Retinal pigment epithelial cell (primary cell): ENCODE measurements around the gene UBR3.
A peak's percentile ranks its signal among the peaks of the same experiment; 100 is the strongest.
"Not testable (repeated sequence)": the region's sequence is repeated elsewhere in the genome, so short reads cannot be mapped to it uniquely, and the experiment has no call there.

Experiments
- DNase-seq: peaks from one replicate; pipeline ENCODE4 v3.0.0-alpha.2; 2010; ENCODE audit warnings: low read depth
- H3K4me3 ChIP-seq: 2 replicates; pipeline ENCODE4 v1.5.1; 2011; ENCODE audit warnings: mild to moderate bottlenecking, low read length, control low read depth, moderate library complexity
- CTCF ChIP-seq: conservative IDR thresholded peaks from 2 replicates; pipeline ENCODE4 v1.5.1; 2011; ENCODE audit warnings: low read depth, low read length, control low read depth, inconsistent platforms

Gene UBR3

DNA sequence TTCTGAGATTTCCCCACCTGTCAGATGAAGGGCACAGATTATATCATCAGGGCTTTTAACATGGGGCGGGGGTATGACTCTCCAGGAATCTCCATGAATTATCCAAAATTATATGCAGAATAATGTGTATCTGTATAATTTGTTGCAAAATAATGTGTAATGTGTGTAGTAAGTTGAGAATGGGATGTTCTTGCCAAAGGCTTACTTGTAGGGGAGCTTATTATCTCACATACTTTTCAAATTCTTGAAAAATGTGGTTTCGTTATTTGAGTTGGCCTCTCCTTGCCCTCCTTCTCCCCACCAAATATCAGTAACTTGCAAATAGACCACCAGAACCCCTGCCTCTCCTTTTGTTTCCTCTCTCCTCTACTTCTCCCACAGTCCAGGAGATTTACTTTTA is 35.6 kb downstream of the UBR3 start:
- TF ChIP-seq CTCF, result no peak
- no peak overlapping the region for H3K4me3 ChIP-seq
- DNase-seq, result no peak

GRCh38 chr2:169865492-169865891 is 38.2 kb downstream of the UBR3 start:
- DNase-seq, result no peak
- TF ChIP-seq CTCF, result no peak
- no peak overlapping the region for H3K4me3 ChIP-seq

DNA sequence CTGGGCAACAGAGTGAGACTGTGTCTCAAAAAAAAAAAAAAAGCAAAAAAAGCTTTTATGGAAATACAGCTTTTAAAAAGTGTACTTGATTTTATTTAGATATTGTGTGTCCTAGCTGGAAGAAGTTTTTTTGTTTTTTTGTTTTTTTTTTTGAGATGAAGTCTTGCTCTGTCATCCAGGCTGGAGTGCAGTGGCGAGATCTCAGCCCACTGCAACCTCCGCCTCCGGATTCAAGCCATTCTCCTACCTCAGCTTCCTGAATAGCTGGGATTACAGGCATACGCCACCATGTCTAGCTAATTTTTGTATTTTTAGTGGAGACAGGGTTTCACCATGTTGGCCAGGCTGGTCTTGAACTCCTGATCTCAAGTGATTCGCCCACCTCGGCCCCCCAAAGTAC is 39.0 kb downstream of the UBR3 start:
- H3K4me3 ChIP-seq, DNase-seq: not testable (repeated sequence)

DNA sequence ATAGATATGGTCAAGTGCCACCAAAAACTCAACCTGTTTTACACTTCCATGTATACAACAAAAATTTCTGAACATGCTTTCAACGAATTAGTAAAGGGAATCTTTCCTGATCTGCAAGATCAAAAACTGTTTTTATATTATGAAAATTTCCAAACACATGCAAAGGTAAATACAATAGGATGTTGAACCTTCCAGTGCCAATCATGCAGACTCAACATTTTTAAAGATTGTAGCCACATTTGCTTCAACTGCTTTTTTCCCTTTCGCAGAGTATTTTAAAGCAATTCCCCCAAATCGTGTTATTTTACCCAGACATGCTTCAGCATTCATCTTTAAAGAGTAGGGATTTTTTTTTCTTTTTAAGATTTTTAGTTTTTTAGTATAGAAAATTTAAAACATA is 40.3 kb downstream of the UBR3 start:
- TF ChIP-seq CTCF, result no peak
- DNase-seq, result no peak
- H3K4me3 ChIP-seq, result no peak overlapping the region

DNA sequence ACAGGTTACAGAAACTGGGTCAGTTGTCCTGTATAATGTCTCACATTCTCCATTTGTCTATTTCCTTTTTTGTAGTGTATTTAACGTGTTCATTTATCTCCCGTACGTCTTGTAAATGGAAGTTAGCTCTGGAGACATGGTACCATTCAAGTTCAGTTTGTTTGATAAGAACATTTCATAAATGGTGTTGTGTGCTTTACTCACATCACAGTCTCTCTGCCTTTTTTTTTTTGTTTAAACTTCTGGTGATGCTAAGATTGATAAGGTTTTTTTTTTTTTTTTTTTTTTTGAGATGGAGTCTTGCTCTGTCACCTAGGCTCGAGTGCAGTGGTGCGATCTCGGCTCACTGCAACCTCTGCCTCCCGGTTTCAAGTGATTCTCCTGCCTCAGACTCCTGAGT is 41.7 kb downstream of the UBR3 start:
- no peak overlapping the region for H3K4me3 ChIP-seq
- no peak for DNase-seq
- TF ChIP-seq CTCF, result no peak

DNA sequence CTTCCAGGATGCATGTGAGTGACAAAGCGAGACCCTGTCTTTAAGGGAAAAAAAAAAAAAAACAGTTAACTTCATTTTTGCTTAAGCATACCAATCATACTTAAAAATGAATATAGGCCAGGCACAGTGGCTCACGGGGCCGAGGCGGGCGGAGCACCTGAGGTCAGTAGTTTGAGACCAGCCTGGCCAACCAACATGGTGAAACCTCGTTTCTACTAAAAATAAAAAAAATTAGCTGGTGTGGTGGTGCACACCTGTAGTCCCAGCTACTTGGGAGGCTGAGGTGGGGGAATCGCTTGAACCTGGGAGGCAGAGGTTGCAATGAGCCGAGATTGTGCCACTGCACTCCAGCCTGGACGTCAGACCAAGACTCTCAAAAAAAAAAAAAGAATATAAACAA is 44.1 kb downstream of the UBR3 start:
- not testable (repeated sequence) for H3K4me3 ChIP-seq, DNase-seq

GRCh38 chr2:169871994-169872393 is 44.7 kb downstream of the UBR3 start:
- DNase-seq, result no peak
- no peak for TF ChIP-seq CTCF
- H3K4me3 ChIP-seq, result no peak overlapping the region

- no peak for DNase-seq
- peak; percentile 31 for TF ChIP-seq CTCF
- no peak overlapping the region for H3K4me3 ChIP-seq
These were observed 50.1 kb downstream of the UBR3 start for GRCh38 chr2:169877398-169877797.
